ENCODE measurements around the gene LRRC8E.
"Not testable (repeated sequence)": the region's sequence is repeated elsewhere in the genome, so short reads cannot be mapped to it uniquely, and the experiment has no call there.

Gene LRRC8E

DNA sequence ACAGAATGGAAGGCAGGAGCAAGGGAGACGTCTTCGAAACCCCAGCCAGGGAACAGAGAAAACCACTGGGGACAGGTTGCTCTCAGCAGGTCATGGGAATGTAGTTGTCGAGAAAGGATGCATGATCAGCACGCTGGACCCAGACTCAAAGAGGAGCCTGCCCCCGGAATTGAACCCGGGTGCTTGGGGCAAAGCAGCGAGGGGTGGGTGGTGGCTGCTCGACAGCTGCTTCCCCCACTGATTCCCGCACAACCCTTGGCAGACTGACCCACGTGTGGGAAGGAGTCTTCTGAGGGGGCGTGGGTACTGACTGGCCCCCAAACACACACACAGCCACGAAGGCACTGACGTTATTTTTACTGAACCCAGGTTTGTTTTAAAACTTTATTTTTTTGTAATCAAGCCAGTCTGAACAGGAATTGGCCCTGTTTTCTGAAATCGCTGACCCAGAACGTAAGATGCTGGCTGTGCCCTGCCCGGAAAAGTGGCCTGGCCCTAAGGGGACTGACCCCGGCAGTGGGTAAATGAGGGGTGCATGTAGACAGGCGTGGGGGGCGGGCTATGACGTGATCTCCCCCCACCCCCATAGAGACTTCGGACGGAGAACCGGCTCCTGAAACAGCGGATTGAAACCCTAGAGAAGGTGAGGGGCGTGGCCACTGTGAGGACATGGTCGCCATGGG, 32.7 kb upstream of the LRRC8E start:
- FAIRE-seq, result no peak

DNA sequence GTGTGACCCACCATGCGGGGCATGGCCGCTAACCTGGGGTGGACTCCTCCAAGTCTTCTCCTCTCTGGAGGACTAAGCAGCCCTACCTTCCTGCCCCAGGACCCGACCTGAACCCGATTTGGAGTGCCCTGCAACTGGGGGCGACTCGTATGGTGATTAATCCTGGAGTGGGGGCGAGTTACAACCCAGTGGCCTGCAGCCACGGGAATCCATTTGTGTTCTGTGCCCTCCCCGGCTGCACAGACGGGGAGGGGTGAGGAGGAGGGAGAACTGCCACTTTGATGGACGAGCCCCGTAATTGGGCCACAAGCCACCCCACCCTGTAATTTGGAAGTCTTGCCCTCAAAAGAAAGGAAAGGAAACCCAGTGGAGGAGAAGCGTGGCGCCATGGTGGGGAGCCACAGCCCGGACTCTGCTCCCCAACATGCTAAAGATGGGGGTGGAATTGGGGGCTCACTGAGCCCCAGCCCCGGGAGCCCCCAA, 32.2 kb upstream of the LRRC8E start:
- FAIRE-seq, result no peak

DNA sequence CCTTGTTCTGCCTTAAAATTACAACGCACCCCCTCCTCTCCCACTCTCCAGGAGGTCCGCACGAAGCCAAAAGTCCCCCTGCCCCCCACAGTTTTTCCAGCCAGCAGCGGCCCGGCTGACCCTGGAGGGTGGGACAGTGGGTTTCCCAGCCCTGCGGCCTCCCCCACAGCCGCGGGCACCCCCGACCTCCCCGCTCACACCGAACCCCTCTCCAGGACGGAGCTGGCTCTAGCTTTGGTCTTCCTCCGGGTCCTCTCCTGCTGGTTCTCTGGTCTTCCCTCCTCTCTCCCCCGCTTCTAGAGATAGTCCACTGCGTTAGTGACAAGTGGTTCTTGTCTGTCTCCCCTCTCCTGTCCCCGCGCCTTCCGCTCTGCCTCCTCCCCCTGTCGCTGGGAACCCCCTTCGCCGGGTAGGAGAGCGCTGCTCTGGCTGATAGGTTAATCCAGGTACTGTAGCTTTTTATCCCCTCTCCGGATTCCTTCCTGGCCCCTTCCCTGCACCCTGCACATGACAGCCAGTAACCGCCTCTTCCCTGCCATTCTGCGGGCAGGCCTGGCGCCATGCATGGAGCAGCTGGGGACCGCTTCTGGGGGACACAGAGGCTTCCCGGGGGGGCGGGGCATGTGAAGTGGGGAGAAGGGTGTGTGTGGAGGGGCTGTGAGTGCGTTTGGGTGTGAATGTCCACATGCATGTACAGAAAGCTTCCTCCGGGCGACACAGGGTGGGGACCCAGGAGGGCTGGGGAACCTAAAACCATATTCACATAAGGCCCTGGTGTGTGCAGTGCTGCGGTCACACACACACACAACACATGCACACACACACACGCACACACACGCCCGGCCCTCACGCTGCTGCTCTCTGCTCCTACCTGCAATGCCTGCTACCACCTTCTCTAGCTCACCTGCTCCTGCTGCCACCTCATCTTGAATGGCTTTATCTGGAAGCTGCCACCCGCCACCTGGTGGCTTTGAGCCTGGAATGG, 31.3 kb upstream of the LRRC8E start:
- FAIRE-seq, result no peak

DNA sequence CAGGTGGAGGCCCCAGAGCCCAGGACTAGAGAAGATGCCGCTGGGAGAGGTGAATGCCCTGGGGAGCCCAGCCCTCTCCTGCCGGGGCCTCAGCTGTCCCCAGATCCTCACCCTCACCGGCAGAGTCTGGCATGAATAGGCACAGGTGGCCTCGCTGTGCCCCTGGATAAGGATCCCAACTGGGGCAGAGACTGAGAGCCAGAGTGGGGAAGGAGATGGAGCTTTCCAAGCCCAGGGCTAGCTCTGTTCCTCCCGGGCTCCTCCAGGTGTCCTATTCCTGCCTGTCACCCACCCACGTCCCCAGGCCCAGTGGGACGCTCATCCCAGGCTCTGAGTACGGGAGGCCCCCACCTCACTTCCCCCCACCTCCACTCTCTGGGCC, 30.6 kb upstream of the LRRC8E start:
- no peak for FAIRE-seq

DNA sequence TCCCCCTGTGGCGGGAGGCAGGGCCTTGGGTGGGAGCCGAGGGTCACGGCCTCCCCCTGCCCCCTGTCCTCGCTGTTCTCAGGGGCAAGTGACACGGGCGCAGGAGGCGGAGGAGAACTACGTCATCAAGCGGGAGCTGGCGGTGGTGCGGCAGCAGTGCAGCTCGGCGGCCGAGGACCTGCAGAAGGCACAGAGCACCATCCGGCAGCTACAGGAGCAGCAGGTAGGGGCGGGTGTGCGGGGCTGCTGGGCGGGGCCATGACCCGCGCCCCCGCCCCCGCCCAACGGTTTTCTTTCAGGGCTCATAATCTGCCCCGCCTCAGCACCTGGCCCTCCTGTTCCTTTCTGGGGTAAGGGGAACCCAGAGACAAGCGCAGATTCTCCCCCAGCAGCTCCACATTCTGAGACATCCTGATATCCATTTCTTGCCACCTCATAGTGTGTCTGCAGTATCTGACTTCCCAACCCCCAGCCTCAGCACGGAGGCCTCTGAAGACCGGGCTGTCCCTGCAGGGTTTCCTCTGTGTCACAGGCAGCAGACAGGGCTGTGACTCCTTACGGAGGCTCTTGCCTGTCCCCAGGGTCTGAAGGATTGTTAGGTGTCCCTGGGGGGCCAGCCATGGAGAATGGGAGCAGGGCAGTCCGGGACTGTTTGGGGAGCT, 30.1 kb upstream of the LRRC8E start:
- no peak for FAIRE-seq

DNA sequence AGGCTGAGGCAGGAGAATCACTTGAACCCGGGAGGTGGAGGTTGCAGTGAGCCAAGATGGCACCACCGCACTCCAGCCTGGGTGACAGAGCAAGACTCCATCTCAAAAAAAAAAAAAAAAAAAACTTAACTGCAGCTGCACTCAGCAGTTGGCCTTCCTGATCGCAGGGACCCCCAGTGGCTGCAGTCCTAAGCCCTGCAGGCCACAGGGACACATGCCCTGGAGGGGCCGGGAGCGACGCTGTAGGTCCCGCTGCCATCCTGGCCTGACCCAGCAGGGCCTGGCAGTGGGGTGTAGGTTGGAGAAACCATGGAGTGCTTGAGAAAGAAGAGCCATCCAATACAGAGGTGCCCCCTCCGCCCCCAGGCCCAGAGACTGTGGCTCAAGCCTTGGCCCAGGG, 29.2 kb upstream of the LRRC8E start:
- FAIRE-seq, result not testable (repeated sequence)

DNA sequence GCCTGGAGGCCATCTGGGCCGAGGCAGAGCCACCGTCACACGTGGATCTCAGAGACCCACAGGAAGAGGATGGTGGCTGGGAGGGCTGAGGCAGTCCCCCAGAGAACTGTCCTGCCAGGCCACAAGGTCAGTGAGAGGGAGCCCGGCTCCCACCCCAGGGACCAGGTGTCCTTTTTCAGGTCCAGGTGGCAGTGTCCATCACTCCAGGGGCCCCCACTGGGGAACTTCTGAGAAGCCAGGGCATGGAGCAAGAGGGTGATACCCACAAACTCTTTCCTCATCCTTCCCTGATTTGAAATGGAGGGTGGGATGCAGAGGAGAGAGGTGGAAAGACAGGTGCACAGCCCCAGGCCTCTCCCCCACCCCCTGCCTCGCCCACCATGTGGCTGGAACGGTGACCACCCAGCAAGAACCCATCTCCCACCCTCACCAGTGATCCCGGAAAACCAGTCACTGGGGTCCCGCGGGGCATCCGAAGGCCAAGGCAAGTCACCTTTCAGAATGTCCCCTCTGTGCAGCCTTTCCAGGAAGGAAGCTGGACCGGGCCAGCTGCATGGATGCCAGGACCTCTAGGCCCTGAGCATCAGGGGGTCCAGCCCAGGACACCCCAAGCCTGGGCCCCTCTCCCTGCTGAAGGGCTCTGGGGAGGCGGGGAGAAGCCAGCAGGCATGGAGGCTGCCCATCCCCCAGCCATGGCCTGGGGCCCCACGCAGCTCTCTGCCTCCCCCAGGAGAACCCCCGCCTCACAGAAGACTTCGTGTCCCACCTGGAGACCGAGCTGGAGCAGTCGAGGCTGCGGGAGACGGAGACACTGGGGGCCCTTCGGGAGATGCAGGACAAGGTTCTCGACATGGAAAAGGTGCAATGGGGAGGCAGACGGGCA, 28.2 kb upstream of the LRRC8E start:
- no peak for FAIRE-seq

DNA sequence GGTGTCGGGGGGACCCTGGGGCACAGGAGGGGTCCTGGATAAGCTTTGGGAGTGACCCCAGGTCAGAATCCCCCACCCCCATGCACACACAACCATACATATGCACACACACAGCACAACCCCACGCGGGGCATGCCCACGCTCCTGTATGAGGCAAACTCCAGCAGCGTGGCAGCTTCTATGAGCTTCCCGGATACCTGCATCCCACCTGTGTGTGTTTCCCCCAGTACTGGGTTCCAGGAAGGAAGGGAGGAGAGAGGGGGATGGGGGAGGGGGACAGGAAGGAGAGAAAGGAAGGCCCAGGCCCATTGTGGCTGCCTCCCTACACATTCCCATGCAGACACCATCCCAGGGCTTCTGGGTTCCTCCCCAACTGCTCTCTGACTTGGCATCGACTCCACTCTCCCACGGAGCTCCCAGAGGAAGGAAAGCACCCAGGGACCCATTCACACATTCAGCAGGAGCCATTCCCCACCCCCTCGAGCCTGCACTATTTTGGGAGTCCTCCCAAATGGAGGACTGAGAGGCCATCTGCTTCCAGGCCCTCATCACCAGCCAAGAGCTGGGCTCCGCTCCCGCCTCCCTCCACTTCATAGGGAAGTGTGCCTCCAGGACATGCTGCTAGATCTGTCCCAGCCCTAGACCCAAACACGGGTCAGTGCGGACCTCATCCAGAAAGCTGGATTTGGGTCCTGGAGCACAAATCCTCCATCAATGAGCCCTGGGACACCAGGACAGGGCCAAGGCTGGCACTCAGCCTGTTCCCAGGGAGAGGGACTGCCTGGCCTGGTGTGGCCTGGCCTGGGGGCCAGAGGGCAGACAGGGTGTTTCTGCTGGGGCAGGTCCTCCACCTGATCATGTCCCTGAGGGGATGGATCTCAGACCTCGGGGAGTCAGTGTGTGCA, 27.3 kb upstream of the LRRC8E start:
- no peak for FAIRE-seq

DNA sequence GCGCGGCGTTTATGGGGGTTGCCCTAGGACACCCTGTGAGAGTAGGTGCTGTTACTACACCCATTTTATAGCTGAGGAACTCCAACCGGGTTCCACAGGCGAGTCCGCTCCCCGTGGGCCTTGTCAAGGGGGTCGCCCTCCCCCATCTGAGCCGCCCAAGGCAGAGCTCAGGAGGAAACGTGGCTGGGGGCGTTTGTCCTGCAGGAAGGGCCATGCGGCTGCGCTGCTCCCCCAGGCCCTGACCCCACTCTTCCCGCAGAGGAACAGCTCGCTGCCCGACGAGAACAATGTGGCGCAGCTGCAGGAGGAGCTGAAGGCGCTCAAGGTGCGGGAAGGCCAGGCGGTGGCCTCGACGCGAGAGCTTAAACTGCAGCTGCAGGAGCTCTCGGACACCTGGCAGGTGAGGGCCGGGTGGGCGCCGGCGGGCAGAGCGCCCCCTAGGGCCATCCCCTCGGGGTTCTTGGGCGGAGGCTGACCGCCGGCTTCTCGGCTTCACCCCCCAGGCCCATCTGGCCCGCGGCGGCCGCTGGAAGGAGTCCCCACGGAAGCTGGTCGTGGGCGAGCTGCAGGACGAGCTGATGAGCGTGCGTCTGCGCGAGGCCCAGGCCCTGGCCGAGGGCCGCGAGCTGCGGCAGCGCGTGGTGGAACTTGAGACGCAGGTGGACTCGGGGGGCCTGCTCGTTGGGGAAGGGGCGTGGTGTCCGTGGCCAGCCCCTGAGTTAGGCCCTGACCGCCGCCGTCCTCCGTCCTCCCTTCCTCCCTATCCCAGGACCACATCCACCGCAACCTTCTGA, 26.5 kb upstream of the LRRC8E start:
- no peak for FAIRE-seq

DNA sequence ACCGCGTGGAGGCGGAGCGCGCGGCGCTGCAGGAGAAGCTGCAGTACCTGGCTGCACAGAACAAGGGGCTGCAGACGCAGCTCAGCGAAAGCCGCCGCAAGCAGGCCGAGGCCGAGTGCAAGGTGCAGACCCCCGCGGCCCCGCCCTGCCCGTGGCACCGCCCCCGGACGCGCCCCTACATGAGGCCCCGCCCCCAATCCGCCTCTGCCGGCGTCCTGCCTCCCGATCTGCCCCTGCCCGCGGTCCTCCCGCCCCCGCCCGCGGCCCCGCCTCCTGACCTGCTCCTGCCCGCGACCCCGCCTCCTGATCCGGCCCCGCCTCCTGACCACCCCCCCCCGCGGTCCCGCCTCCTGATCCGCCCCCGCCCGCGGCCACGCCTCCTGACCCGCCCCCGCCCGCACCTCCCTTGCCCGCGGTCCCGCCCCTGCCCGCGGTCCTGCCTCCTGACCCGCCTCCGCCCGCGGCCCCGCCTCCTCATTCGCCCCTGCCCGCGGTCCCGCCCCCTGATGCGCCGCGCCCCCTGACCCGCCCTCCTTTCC, 25.8 kb upstream of the LRRC8E start:
- no peak for FAIRE-seq

DNA sequence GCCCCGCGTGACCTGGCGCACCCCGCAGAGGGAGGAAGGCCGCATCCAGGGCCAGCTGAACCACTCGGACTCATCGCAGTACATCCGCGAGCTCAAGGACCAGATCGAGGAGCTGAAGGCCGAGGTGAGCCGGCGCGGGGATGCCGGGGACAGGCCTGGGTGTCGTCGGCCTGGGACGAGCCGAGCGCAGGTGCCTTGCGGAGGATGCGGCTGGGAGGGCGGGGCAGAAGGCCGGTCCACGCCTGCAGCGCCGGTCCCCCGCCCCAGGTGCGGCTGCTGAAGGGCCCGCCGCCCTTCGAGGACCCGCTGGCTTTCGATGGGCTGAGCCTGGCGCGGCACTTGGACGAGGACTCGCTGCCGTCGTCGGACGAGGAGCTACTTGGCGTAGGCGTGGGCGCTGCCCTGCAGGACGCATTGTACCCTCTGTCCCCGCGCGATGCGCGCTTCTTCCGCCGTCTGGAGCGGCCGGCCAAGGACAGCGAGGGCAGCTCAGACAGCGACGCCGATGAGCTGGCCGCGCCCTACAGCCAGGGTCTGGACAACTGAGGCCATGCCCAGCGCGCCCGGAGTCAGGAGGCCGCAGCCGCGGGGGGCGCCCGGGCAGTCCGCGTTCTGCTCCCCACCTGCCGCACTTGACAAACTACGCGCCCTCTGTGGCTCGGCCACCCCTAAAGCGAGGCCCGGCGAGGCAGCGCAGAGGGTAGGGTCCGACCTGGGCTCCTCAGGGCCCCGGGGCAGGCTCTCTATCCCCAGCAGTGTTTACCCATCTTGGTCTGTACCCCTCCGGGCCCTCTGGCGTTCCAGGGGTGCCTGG, 24.9 kb upstream of the LRRC8E start:
- no peak for FAIRE-seq

DNA sequence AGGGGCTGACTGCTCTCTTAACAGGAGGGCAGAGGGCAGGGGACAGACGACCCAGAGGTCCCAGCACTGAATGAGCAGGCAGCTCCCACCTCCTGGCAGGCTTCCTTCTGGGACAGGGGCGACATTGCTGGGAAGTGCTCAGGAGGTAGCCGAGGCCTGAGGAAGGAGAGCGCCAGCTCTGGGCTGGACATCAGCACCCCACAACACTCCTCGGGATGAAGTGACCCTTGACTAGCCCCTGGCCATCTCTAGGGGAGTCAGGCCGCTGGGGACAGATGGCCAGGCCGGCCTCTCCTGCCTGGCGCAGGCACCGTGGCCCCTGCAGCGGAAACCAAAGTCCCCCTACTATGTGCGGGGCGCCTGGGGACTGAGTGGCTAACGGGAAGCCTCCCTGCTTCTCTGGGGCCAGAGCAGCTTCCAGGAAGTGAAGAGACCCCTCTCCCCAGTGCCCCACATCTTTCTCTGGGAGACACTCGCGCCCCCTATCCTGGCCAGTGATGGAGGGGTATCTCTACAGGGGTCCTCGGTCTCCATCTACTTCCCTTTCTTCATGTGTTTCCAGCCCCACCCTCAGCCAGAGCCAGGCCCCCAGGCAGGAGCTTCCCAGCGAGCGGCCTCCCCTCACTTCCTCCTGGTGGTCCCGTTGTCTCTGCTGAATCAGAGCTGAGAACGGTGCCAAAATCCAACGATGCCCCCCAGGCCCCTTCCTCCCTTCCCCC, 24.2 kb upstream of the LRRC8E start:
- no peak for FAIRE-seq

DNA sequence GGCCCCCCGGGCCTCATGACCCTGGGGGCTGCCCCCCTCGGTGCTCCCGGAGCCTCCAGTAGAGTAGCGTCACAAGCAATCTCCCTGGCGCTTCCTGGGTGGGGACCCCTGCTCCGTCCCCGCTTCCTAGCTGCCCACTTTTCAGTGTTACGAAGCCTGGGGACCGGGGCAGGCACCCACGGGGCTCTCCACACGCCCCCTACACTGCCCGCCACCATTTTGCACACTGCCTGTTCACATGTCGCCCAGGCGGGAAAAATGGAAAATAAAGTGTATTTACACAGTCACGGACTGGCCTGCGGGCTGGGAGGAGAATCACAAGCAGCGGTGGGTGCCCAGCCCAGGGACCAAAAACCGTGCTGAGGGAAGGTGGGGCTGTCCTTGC, 23.6 kb upstream of the LRRC8E start:
- FAIRE-seq, result no peak

DNA sequence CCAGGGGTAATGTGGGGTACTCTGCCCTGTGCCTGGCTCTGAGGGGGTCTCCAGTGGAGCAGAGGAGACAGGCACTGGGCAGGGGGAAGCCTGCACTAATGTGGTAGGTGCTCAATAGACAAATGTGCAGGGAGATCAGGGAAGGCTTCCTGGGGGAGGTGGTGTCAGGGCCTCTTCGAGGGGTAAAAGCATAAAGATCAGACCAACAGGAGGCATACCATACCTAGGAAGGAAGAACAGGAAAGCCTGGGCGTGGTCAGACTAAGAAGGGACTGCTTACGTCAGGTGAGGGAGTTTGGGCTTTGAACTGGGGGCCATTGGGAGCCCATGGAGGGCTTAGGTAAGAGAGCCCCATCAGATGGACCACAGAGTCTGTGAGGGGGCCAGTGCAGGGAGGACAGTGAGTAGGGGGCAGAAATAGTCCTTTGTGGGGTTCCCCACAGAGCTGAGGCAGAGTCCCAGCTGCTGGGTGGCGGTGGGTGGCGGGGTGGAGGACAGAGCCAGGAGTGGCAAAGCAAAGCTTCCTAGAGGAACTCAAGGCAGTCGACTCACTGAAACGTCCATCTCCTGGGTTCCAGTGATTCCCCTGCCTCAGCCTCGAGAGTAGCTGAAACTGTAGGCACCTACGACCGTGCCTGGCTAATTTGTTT, 22.9 kb upstream of the LRRC8E start:
- FAIRE-seq, result no peak

DNA sequence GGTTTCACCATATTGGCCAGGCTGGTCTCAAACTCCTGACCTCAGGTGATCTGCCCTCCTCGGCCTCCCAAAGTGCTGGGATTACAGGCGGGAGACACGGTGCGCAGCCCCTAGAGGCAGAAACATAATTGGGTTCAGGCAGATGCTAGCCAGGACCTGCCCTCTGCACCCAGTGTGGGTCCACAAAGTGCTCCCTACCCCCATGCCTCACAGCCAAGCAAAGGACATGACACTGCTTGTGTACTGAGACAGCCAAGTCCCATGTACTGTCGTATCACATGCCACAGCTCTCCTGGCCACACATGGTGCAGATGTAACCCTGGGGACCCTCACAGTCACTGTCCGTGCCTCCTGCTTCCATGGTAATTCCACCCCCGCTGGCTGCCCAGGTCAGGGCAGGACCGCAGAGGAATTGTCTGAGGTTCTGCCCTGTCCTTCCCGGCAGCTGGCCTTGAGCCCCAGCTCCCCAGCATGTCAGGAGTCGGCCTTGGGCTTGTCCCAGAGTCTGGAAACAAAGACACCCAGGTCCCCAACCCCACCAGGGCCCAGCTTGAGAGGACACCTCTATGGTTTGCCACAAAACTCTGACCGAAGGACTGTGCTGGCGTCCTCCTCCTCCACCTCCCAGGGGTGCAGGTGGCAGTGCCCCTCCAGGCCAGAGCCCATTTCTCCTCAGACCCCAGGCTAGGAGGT, 21.8 kb upstream of the LRRC8E start:
- no peak for FAIRE-seq

DNA sequence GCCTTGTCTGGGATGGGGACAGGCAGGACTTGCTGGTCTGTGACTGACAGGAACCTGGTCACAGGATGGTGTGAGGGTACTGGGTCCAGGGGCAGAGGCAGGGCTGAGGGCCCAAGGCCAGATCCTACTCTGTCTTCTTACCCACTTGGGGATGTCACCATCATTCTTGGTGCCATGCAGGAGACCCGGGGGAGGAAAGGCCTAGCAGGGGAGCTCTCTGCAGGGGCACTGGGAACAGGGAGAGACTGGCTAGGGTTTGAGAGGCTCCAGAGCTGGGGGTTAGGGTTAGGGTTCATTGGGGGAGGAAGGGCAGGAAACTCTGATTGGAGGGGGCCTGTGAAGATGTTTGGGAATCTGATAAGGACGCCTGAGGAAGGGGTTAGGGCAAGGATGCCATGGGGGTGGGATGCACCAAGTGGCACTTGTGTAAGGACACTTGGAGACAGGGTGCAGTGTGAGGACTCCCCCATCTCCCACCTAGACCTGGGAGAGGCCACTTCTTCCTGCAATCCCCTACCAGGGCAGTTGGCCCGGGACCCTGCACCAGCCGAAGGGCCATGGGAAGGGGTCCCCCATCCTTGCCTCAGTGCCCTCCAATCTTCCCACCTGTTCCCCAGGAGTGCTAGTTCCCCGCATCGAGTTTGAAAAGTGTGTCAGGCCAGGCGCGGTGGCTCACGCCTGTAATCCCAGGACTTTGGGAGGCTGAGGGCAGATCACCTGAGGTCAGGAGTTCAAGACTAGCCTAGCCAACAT, 21.0 kb upstream of the LRRC8E start:
- FAIRE-seq, result no peak

DNA sequence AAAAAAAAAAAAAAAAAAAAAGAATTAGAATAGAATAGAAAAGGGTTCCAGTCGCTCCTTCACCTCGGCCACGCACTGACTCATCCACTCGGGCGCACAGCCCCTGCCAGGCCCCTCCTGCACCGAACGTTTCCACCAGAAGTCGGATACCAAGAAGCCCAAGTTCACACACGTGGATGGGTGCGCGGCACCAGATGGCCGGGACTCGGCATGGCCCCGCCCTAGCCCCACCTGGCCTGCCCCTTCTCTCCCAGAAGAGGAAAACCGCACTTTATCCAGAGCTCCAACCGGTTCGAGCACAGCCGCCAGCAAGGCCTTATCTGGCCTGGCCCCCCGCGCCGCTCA, 20.0 kb upstream of the LRRC8E start:
- no peak for FAIRE-seq

All from A204.1 (cell line).